ENCODE results near the gene KIF1A.
"Not testable (repeated sequence)": the region's sequence is repeated elsewhere in the genome, so short reads cannot be mapped to it uniquely, and the experiment has no call there.

The KIF1A gene

GRCh38 chr2:240685771-240686371 lies 134.1 kb downstream of the KIF1A start:
- DNase-seq (ENCODE audit: low spot score): no peak

GRCh38 chr2:240683980-240684728 lies 135.9 kb downstream of the KIF1A start:
- DNase-seq (ENCODE audit: low spot score): not testable (repeated sequence)

- DNase-seq (ENCODE audit: low spot score): not testable (repeated sequence)
Observed at GRCh38 chr2:240683329-240683979, 136.6 kb downstream of the KIF1A start.

- DNase-seq (ENCODE audit: low spot score): not testable (repeated sequence)
Observed at GRCh38 chr2:240682431-240683224, 137.4 kb downstream of the KIF1A start, which contains the start of gene AQP12B. Gene AQP12B (minus strand): TSS chr2:240682885. CDS start chr2:240682837, 48 bp downstream.

GRCh38 chr2:240680185-240680584 lies 139.8 kb downstream of the KIF1A start:
- not testable (repeated sequence) for DNase-seq (ENCODE audit: low spot score)

- not testable (repeated sequence) for DNase-seq (ENCODE audit: low spot score)
Observed at GRCh38 chr2:240678909-240679308, 141.1 kb downstream of the KIF1A start.

- DNase-seq (ENCODE audit: low spot score): not testable (repeated sequence)
Observed at GRCh38 chr2:240678043-240678442, 142.0 kb downstream of the KIF1A start.

- DNase-seq (ENCODE audit: low spot score): not testable (repeated sequence)
Observed at GRCh38 chr2:240675345-240675744, 144.7 kb downstream of the KIF1A start.

GRCh38 chr2:240674461-240675184 lies 145.4 kb downstream of the KIF1A start:
- DNase-seq (ENCODE audit: low spot score): not testable (repeated sequence)

- no peak for DNase-seq (ENCODE audit: low spot score)
Observed at GRCh38 chr2:240672701-240673190, 147.3 kb downstream of the KIF1A start.

- no peak for DNase-seq (ENCODE audit: low spot score)
Observed at GRCh38 chr2:240672076-240672700, 147.8 kb downstream of the KIF1A start.

- DNase-seq (ENCODE audit: low spot score): no peak
Observed at GRCh38 chr2:240670950-240671349, 149.1 kb downstream of the KIF1A start.

GRCh38 chr2:240670402-240670801 lies 149.6 kb downstream of the KIF1A start:
- DNase-seq (ENCODE audit: low spot score): no peak

GRCh38 chr2:240664622-240665021 lies 155.4 kb downstream of the KIF1A start:
- DNase-seq (ENCODE audit: low spot score): no peak

All from RKO (cell line).